Vagina (tissue), 2 donors: Measurements from ENCODE around the gene FIZ1. TPM values are rescaled to one million over a fixed set of nuclear protein-coding genes. Genes with fewer than 3 reads are reported as not detected.
A peak's percentile ranks its signal among the peaks of the same experiment; 100 is the strongest.

Experiments
- DNase-seq, 2 donors: peaks; one replicate each; pipeline ENCODE4 v3.0.0-alpha.2; 2017; ENCODE audit errors: extremely low spot score in 2 of 2
- H3K27ac ChIP-seq: fragments of 200-600 bp; sonication (generic); one replicate; pipeline ENCODE4 v1.5.1; 2019
- H3K27me3 ChIP-seq: fragments of 200-600 bp; sonication (generic); one replicate; pipeline ENCODE4 v1.5.1; 2019
- H3K36me3 ChIP-seq, 2 donors: fragments of 200-600 bp; sonication (generic); one replicate each; pipeline ENCODE4 v1.5.1; 2017 to 2019
- H3K4me1 ChIP-seq: fragments of 200-600 bp; sonication (generic); one replicate; pipeline ENCODE4 v1.5.1; 2019
- H3K4me3 ChIP-seq, 2 donors: fragments of 200-600 bp; sonication (generic); 1 replicate in 1 of 2; 2 replicates in 1 of 2; pipeline ENCODE4 v1.5.1; 2016 to 2019
- H3K9me3 ChIP-seq: fragments of 200-600 bp; sonication (generic); one replicate; pipeline ENCODE4 v1.5.1; 2019
- POLR2A ChIP-seq, 2 donors: fragments of 450-650 bp; IDR thresholded peaks; one replicate each; pipeline ENCODE4 v1.6.1; 2017; ENCODE audit warnings: antibody characterized with exemption in 2 of 2, mild to moderate bottlenecking in 2 of 2, moderate library complexity in 2 of 2
- POLR2AphosphoS5 ChIP-seq, 2 donors: sonication (generic); formaldehyde crosslinking; IDR thresholded peaks; one replicate each; pipeline ENCODE4 v1.9.0; 2017; ENCODE audit warnings: antibody characterized with exemption in 2 of 2, mild to moderate bottlenecking in 2 of 2, low read depth in 1 of 2; ENCODE audit not compliant: insufficient read depth in 1 of 2
- intact Hi-C: fragments of 100-400 bp; cut with DNase I; formaldehyde crosslinking; loops from one replicate; pipeline ENCODE4 v1.15.1; 2023
- total RNA-seq: library from RNA; depleted of rRNA; stranded (reverse); fragments of >200 nt; gene quantifications from one replicate; pipeline ENCODE4 v1.2.3, GENCODE V29; 2016
- TF ChIP-seq, protein P1 (sequence below), 3 experiments: fragments of 450-650 bp in 2 of 3; fragments of 200-600 bp in 1 of 3; sonication (generic) in 1 of 3; IDR thresholded peaks; one replicate each; pipeline ENCODE4 v1.5.1; 2017 to 2019; ENCODE audit warnings: antibody characterized with exemption in 3 of 3, mild to moderate bottlenecking in 2 of 3, moderate library complexity in 2 of 3

Gene FIZ1
- total RNA-seq, 1 donor from 2014 or later = 5.4 TPM

DNA sequence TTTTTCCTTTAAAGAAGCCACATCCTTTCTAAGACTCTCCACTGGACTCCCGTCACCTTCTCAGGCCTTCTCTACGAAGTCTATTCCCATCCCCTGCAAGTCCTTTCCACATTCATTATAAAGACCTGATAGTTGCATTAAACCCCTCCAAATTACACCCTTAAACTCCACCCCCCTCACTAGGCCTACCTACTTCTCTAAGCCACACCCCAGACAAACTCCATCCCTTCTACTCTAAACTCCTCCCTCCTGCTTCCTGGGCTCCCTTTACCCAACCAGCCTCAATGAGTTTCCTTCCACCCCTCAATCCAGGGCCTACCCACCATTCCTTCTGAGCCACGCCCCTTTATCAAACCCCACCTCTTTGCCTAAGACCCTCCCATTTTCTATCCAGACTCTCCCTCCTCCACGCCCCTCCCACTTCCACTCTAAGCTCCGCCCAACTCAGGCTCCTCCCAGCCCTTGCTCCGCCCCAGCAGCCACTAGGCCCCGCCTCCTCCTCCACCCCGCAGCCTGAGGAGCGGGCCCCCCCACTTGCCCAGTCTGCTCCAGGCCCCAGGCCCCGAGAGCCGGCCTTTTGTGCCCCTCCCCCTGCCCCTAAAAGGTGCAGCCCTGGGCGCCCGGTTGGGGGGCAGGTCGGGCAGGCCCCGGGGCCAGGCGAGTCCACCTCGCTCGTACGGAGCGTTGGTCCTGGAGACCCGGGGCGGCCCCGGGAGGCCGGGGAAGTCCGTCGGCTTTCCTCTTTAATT, 424 bp downstream of the FIZ1 start:
- Histone ChIP-seq H3K27ac (peak overlapping the region; percentile 95), H3K27me3 (no peaks in the 10 kb centered on the region), H3K9me3 (no peaks in the 10 kb centered on the region), H3K36me3 (peaks cover 0 to 15% of the 10 kb centered on the region in 2 donors), H3K4me3 (peak overlapping the region; percentile 60 to 72), H3K4me1 (peaks cover 12% of the 10 kb centered on the region)
- intact Hi-C loops = no loop called here
- DNase-seq = peak in 1 of 2 donors; percentile 96
- TF ChIP-seq, protein P1, sequence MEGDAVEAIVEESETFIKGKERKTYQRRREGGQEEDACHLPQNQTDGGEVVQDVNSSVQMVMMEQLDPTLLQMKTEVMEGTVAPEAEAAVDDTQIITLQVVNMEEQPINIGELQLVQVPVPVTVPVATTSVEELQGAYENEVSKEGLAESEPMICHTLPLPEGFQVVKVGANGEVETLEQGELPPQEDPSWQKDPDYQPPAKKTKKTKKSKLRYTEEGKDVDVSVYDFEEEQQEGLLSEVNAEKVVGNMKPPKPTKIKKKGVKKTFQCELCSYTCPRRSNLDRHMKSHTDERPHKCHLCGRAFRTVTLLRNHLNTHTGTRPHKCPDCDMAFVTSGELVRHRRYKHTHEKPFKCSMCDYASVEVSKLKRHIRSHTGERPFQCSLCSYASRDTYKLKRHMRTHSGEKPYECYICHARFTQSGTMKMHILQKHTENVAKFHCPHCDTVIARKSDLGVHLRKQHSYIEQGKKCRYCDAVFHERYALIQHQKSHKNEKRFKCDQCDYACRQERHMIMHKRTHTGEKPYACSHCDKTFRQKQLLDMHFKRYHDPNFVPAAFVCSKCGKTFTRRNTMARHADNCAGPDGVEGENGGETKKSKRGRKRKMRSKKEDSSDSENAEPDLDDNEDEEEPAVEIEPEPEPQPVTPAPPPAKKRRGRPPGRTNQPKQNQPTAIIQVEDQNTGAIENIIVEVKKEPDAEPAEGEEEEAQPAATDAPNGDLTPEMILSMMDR (IDR thresholded peaks at IDR 0.05) = no peak
- TF ChIP-seq POLR2A (IDR thresholded peaks at IDR 0.05) = peak in 1 of 2 donors; percentile 25
- peak; percentile 7 to 84 for TF ChIP-seq POLR2AphosphoS5 (IDR thresholded peaks at IDR 0.05; ENCODE audit: insufficient read depth in 1 of 2, low read depth in 1 of 2)

DNA sequence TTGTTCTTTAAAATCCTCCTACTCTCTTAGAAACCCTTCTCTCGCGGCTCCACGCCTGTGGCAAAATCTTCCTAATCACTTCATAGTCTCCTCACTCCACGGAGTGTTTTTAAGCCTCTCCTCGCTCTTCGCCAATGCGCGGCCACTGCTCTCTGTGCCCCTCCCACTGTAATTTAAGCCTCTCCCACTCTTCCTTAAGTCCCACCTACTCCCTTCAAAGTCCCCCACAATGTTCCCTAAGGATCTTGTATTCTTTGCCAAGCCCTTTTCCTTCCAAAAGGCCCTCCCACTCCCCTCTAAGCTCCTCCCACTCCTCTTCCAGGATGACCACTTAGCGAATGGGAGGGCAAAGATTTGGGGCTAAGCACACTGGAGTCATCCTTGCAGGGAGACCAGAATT, 1.3 kb downstream of the FIZ1 start:
- intact Hi-C loops = no loop called here
- Histone ChIP-seq H3K36me3 (peaks cover 0 to 15% of the 10 kb centered on the region in 2 donors), H3K9me3 (no peaks in the 10 kb centered on the region)

DNA sequence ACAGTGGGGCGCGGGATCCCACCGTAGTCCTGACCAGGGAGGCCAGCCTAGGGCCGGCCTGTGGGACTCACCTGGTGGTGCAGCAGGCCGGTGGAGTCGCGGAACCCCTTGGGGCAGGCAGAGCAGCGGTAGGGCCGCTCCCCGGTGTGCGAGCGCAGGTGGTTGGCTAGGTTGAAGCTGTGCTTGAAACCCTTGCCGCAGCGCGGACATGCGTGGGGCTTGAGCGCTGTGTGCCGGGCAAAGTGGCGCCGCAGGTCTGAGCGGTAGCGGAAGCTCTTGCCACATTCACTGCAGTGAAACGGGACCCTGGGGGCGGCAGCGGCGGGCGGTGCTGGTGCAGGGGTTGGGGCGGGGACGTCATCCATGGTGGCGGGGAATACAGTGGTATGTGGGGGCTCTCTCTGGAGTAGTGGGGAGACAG, 1.8 kb downstream of the FIZ1 start:
- H3K27me3 ChIP-seq = no peaks in the 10 kb centered on the region
- peaks cover 0 to 15% of the 10 kb centered on the region in 2 donors for H3K36me3 ChIP-seq
- H3K4me1 ChIP-seq = peaks cover 12% of the 10 kb centered on the region
- H3K4me3 ChIP-seq = no peak overlapping the region
- no peak for DNase-seq
- intact Hi-C loops = no loop called here
- H3K9me3 ChIP-seq = no peaks in the 10 kb centered on the region
- TF ChIP-seq POLR2AphosphoS5 (IDR thresholded peaks at IDR 0.05; ENCODE audit: insufficient read depth in 1 of 2, low read depth in 1 of 2) = no peak
- TF ChIP-seq POLR2A (IDR thresholded peaks at IDR 0.05) = no peak
- TF ChIP-seq, protein P1 (IDR thresholded peaks at IDR 0.05) = no peak
- H3K27ac ChIP-seq = no peak overlapping the region

More for the DNA sequence above, 1.3 kb downstream of the FIZ1 start:
- no peak for DNase-seq
- H3K27me3 ChIP-seq = no peaks in the 10 kb centered on the region
- TF ChIP-seq, protein P1 (IDR thresholded peaks at IDR 0.05) = no peak
- TF ChIP-seq POLR2AphosphoS5 (IDR thresholded peaks at IDR 0.05; ENCODE audit: insufficient read depth in 1 of 2, low read depth in 1 of 2) (no peak), POLR2A (IDR thresholded peaks at IDR 0.05) (no peak)
- peaks cover 12% of the 10 kb centered on the region for H3K4me1 ChIP-seq
- no peak overlapping the region for H3K4me3 ChIP-seq
- H3K27ac ChIP-seq = no peak overlapping the region

DNA sequence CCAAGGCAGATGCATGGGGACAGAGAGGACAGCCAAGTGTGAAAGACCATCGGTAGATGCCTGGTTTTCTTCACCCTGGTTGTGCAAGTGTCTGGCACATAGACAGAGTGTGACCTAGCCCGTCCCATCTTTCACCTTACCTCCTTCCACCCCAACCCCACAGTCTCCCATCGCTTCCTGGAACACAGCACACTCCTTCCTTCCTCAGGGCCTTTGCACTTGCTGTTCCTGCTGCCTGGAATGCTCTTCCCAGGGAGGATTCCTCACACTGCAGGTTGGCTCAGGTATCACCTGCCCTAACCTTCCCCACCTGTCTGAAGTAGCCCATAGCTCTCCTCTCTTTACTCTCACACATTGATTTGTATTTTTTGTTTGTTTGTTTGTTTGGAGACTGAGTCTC, 3.0 kb downstream of the FIZ1 start:
- DNase-seq = no peak
- TF ChIP-seq, protein P1 (IDR thresholded peaks at IDR 0.05) = no peak
- TF ChIP-seq POLR2AphosphoS5 (IDR thresholded peaks at IDR 0.05; ENCODE audit: insufficient read depth in 1 of 2, low read depth in 1 of 2) (no peak), POLR2A (IDR thresholded peaks at IDR 0.05) (no peak)
- H3K4me3 ChIP-seq = no peak overlapping the region
- peaks cover 8% of the 10 kb centered on the region for H3K4me1 ChIP-seq
- peaks cover 0 to 20% of the 10 kb centered on the region in 2 donors for H3K36me3 ChIP-seq
- H3K27ac ChIP-seq = no peak overlapping the region
- H3K9me3 ChIP-seq = no peaks in the 10 kb centered on the region
- intact Hi-C loops = no loop called here
- H3K27me3 ChIP-seq = no peaks in the 10 kb centered on the region

DNA sequence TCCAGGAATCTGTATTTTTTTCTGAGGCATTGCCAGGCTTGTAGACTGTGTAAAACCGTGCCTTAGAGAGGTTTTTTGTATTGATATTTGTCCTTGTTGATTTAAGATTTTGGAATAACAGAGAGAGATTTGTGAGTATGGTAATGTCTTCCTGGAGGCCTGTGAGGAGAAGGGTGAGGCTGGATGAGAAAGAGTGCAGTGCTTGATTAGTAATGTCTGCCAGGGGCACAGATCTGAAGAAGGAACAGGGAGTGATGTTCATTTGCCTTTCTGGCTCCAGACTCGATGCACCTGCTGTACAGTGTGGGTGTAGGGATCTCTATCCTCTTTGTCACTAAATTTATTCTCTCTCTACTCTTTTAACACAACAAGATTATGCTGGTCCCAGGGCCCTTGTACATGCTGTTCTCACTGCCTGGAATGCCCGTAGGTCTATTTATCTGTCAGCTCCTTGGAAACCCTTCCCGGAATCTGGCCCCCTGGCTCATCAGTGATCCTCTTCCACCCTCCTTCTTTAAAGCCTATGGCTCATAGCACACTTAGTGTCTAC, 4.2 kb downstream of the FIZ1 start:
- Histone ChIP-seq H3K4me3 (no peak overlapping the region), H3K27me3 (no peaks in the 10 kb centered on the region), H3K36me3 (peaks cover 0 to 20% of the 10 kb centered on the region in 2 donors), H3K9me3 (no peaks in the 10 kb centered on the region), H3K4me1 (no peaks in the 10 kb centered on the region), H3K27ac (no peak overlapping the region)
- TF ChIP-seq, protein P1 (IDR thresholded peaks at IDR 0.05) = no peak
- TF ChIP-seq POLR2AphosphoS5 (IDR thresholded peaks at IDR 0.05; ENCODE audit: insufficient read depth in 1 of 2, low read depth in 1 of 2) (no peak), POLR2A (IDR thresholded peaks at IDR 0.05) (no peak)
- intact Hi-C loops = no loop called here
- no peak for DNase-seq
